RWPE2 (cell line): ENCODE data around the gene TMEM176A.

Source experiments
- ATAC-seq: fragments of 200-7000 bp; cut with Tn5 transposase; 3 replicates; pipeline ENCODE4 v1.9.1; 2021; ENCODE audit warnings: low read depth
- DNase-seq: peaks from one replicate; pipeline ENCODE4 v3.0.0-alpha.2; 2020; ENCODE audit warnings: low spot score
- H3K27ac ChIP-seq: fragments of 450-650 bp; 2 replicates; pipeline ENCODE4 v1.5.1; 2017; ENCODE audit warnings: mild to moderate bottlenecking; ENCODE audit not compliant: poor library complexity, severe bottlenecking
- H3K27me3 ChIP-seq: fragments of 250-450 bp; sonication (Bioruptor Pico); 2 replicates; pipeline ENCODE4 v1.5.1; 2021; ENCODE audit warnings: mild to moderate bottlenecking, moderate library complexity; ENCODE audit not compliant: insufficient read depth, poor library complexity, severe bottlenecking
- H3K36me3 ChIP-seq: fragments of 250-450 bp; sonication (Bioruptor Pico); 2 replicates; pipeline ENCODE4 v1.5.1; 2020; ENCODE audit warnings: low read depth, mild to moderate bottlenecking, moderate library complexity
- H3K4me1 ChIP-seq: fragments of 250-450 bp; sonication (Bioruptor Pico); 2 replicates; pipeline ENCODE4 v1.5.1; 2021; ENCODE audit warnings: mild to moderate bottlenecking, moderate library complexity; ENCODE audit not compliant: insufficient read depth, poor library complexity, severe bottlenecking
- H3K4me3 ChIP-seq: fragments of 250-450 bp; sonication (Bioruptor Pico); 2 replicates; pipeline ENCODE4 v1.5.1; 2021; ENCODE audit warnings: mild to moderate bottlenecking, moderate library complexity; ENCODE audit not compliant: severe bottlenecking
- H3K9me3 ChIP-seq: fragments of 250-450 bp; sonication (Bioruptor Pico); 2 replicates; pipeline ENCODE4 v1.5.1; 2021; ENCODE audit warnings: mild to moderate bottlenecking, moderate library complexity; ENCODE audit not compliant: severe bottlenecking
- CTCF ChIP-seq: fragments of 450-650 bp; IDR thresholded peaks from one replicate; pipeline ENCODE4 v1.5.1; 2017; ENCODE audit warnings: mild to moderate bottlenecking, moderate library complexity; ENCODE audit not compliant: poor library complexity, severe bottlenecking

The TMEM176A gene

GRCh38 chr7:150854066-150855000 is 53.8 kb downstream of the TMEM176A start:
- DNase-seq = no peak
- Histone ChIP-seq H3K27me3 (peaks cover 10% of the 10 kb centered on the region), H3K27ac (no peak overlapping the region), H3K36me3 (no peaks in the 10 kb centered on the region), H3K4me3 (no peak overlapping the region), H3K4me1 (peaks cover 7% of the 10 kb centered on the region), H3K9me3 (no peaks in the 10 kb centered on the region)
- TF ChIP-seq CTCF = no peak
- ATAC-seq = no peak
